Suprapubic skin (tissue), 4 donors: Measurements from ENCODE around the gene NTRK1.

ENCODE experiments used
- CTCF ChIP-seq, 2 donors: fragments of 200-600 bp in 1 of 2; fragments of 450-650 bp in 1 of 2; sonication (generic) in 1 of 2; IDR thresholded peaks; one replicate each; pipeline ENCODE4 v1.5.1; 2016 to 2019; ENCODE audit warnings: antibody characterized with exemption in 2 of 2, mild to moderate bottlenecking in 1 of 2, moderate library complexity in 1 of 2
- EP300 ChIP-seq: sonication (generic); formaldehyde crosslinking; IDR thresholded peaks from one replicate; pipeline ENCODE4 v1.6.1; 2017; ENCODE audit warnings: antibody characterized with exemption
- POLR2A ChIP-seq, 2 donors: fragments of 450-650 bp; IDR thresholded peaks; one replicate each; pipeline ENCODE4 v1.6.1; 2017; ENCODE audit warnings: antibody characterized with exemption in 2 of 2, mild to moderate bottlenecking in 2 of 2, moderate library complexity in 2 of 2
- POLR2AphosphoS5 ChIP-seq, 3 donors: sonication (generic); formaldehyde crosslinking; IDR thresholded peaks; one replicate each; pipeline ENCODE4 v1.6.1; 2017; ENCODE audit warnings: antibody characterized with exemption in 3 of 3

- TF ChIP-seq EP300 (no peak), POLR2A (IDR thresholded peaks at IDR 0.05) (no peak), CTCF (IDR thresholded peaks at IDR 0.05) (no peak), POLR2AphosphoS5 (IDR thresholded peaks at IDR 0.05) (no peak)
These were observed 69.8 kb downstream of the NTRK1 start for GRCh38 chr1:156930483-156930882.
